Measurements from ENCODE around the gene HPGD.

GRCh38 chr4:174534461-174534860 lies 12.2 kb upstream of the HPGD start:
- TF ChIP-seq CTCF (IDR thresholded peaks at IDR 0.05; ENCODE audit: low read depth, low read length, poor library complexity, severe bottlenecking) = no peak
- no peak for TF ChIP-seq EZH2phosphoT487 (IDR thresholded peaks at IDR 0.05; ENCODE audit: borderline replicate concordance, low read length)
